ENCODE results near the gene RNF144B.

GRCh38 chr6:18431581-18431980 lies 44.4 kb downstream of the RNF144B start:
- no peak for TF ChIP-seq CTCF (IDR thresholded peaks at IDR 0.05)
- no peak for TF ChIP-seq POLR2A (IDR thresholded peaks at IDR 0.05)

Measured in thyroid gland (tissue), 4 donors.